NT2/D1 (cell line): ENCODE data around the gene SLIT3.

ENCODE experiments used
- SUZ12 ChIP-seq: IDR thresholded peaks from 2 replicates; pipeline ENCODE4 v1.6.1; 2011; ENCODE audit not compliant: insufficient read length, insufficient read depth; ENCODE audit errors: extremely low read depth
- YY1 ChIP-seq: IDR thresholded peaks from 2 replicates; pipeline ENCODE4 v1.6.1; 2011; ENCODE audit not compliant: insufficient read length, insufficient read depth

- no peak for TF ChIP-seq SUZ12
- no peak for TF ChIP-seq YY1
Observed at GRCh38 chr5:168654211-168654721, 646.7 kb downstream of the SLIT3 start.
